Measurements from ENCODE around the gene SYNDIG1. TPM values are rescaled to one million over a fixed set of nuclear protein-coding genes. Genes with fewer than 3 reads are reported as not detected.

Gene SYNDIG1
- total RNA-seq, 1 experiment from 2014 or later: not detected

- Histone ChIP-seq H3K36me3 (ENCODE audit: control insufficient read depth, insufficient read depth, low read length) (no peaks in the 10 kb centered on the region), H3K27ac (ENCODE audit: low read length) (no peak overlapping the region), H3K27me3 (ENCODE audit: control insufficient read depth, insufficient read depth, low read length) (no peaks in the 10 kb centered on the region), H3K4me3 (ENCODE audit: low read depth in 2 of 2, low read length in 2 of 2) (no peak overlapping the region), H3K9me3 (ENCODE audit: control insufficient read depth, insufficient read depth, low read depth, low read length) (no peaks in the 10 kb centered on the region), H3K4me1 (ENCODE audit: control insufficient read depth, insufficient read depth, low read length) (no peaks in the 10 kb centered on the region)
- no peak for ATAC-seq
- in situ Hi-C loops (cut with HindIII; ENCODE audit: low pct_unique_long_range_greater_than_20kb, low sequenced_read_pairs): no loop called here
- POLR2A ChIA-PET: no interaction called here
- intact Hi-C loops (cut with micrococcal nuclease; ENCODE audit: unreplicated experiment): no loop called here
- DNase-seq (ENCODE audit: low read depth, low spot score): no peak
- no peak for TF ChIP-seq POLR2AphosphoS5 (IDR thresholded peaks at IDR 0.05; ENCODE audit: low read depth, low read length)
- TF ChIP-seq, protein P1, sequence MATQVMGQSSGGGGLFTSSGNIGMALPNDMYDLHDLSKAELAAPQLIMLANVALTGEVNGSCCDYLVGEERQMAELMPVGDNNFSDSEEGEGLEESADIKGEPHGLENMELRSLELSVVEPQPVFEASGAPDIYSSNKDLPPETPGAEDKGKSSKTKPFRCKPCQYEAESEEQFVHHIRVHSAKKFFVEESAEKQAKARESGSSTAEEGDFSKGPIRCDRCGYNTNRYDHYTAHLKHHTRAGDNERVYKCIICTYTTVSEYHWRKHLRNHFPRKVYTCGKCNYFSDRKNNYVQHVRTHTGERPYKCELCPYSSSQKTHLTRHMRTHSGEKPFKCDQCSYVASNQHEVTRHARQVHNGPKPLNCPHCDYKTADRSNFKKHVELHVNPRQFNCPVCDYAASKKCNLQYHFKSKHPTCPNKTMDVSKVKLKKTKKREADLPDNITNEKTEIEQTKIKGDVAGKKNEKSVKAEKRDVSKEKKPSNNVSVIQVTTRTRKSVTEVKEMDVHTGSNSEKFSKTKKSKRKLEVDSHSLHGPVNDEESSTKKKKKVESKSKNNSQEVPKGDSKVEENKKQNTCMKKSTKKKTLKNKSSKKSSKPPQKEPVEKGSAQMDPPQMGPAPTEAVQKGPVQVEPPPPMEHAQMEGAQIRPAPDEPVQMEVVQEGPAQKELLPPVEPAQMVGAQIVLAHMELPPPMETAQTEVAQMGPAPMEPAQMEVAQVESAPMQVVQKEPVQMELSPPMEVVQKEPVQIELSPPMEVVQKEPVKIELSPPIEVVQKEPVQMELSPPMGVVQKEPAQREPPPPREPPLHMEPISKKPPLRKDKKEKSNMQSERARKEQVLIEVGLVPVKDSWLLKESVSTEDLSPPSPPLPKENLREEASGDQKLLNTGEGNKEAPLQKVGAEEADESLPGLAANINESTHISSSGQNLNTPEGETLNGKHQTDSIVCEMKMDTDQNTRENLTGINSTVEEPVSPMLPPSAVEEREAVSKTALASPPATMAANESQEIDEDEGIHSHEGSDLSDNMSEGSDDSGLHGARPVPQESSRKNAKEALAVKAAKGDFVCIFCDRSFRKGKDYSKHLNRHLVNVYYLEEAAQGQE (IDR thresholded peaks at IDR 0.05; ENCODE audit: insufficient read depth in 1 of 2, low read depth in 2 of 2, low read length in 1 of 2): no peak
- BruUV-seq (replicated peaks): no TSS peak
- CTCF ChIA-PET: no interaction called here
Measured at GRCh38 chr20:24423390-24424313, 45.8 kb upstream of the SYNDIG1 start.

DNA sequence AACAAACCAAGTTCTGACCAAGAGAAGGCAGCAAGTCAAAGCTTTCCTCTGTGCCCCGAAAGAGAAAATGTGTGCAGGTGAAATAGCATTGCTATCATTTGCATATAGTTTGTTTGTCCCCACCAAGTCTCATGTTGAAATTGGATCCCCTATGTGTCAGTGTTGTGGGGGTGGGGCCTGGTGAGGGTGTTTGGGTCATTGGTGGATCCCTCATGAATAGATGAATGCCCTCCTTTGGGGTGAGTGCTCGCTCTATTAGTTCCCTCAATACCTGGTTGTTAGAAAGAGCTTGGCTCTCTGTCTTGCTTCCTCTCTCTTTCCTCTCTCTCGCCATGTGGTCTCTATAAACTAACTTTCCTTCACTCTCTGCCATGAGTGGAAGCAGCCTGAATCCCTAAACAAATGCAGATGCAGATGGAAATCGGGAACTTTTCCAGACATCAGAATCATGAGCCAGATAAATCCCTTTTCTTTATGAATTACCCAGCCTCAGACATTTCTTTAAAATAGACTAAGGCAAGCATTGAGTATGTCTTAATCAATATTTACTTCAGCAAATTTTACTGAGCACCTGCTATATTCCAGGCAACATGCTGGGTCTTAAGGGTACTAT, 43.8 kb upstream of the SYNDIG1 start:
- H3K27ac ChIP-seq (ENCODE audit: low read length): no peak overlapping the region
- DNase-seq (ENCODE audit: low read depth, low spot score): no peak
- no peaks in the 10 kb centered on the region for H3K36me3 ChIP-seq (ENCODE audit: control insufficient read depth, insufficient read depth, low read length)
- in situ Hi-C loops (cut with HindIII; ENCODE audit: low pct_unique_long_range_greater_than_20kb, low sequenced_read_pairs): no loop called here
- H3K27me3 ChIP-seq (ENCODE audit: control insufficient read depth, insufficient read depth, low read length): no peaks in the 10 kb centered on the region
- intact Hi-C loops (cut with micrococcal nuclease; ENCODE audit: unreplicated experiment): no loop called here
- ChIA-PET POLR2A (no interaction called here), CTCF (no interaction called here)
- TF ChIP-seq, protein P1 (IDR thresholded peaks at IDR 0.05; ENCODE audit: insufficient read depth in 1 of 2, low read depth in 2 of 2, low read length in 1 of 2): no peak
- TF ChIP-seq SIN3A (IDR thresholded peaks at IDR 0.05; ENCODE audit: borderline replicate concordance, insufficient read depth, low read depth, low read length) (no peak), CTCF (IDR thresholded peaks at IDR 0.05) (no peak), POLR2AphosphoS5 (IDR thresholded peaks at IDR 0.05; ENCODE audit: low read depth, low read length) (no peak), TCF7L2 (IDR thresholded peaks at IDR 0.05; ENCODE audit: low read depth, low read length) (no peak)
- H3K4me1 ChIP-seq (ENCODE audit: control insufficient read depth, insufficient read depth, low read length): no peaks in the 10 kb centered on the region
- H3K4me3 ChIP-seq (ENCODE audit: low read depth in 2 of 2, low read length in 2 of 2): no peak overlapping the region
- no peaks in the 10 kb centered on the region for H3K9me3 ChIP-seq (ENCODE audit: control insufficient read depth, insufficient read depth, low read depth, low read length)
- BruUV-seq (replicated peaks): no TSS peak
- ATAC-seq: no peak

Measured in Panc1 (cell line).